Astrocyte (in vitro differentiated cells and primary cell): ENCODE data around the gene PNKD.

Experiments used
- EZH2 ChIP-seq: IDR thresholded peaks from 2 replicates; pipeline ENCODE4 v1.6.1; 2012; ENCODE audit warnings: mild to moderate bottlenecking, low read length, inconsistent platforms; ENCODE audit not compliant: insufficient read depth
- TF ChIP-seq, protein P1 (sequence below): IDR thresholded peaks from 2 replicates; pipeline ENCODE4 v1.5.1; 2011; ENCODE audit warnings: low read depth, mild to moderate bottlenecking, inconsistent platforms, low read length, moderate library complexity; ENCODE audit not compliant: insufficient read depth

DNA sequence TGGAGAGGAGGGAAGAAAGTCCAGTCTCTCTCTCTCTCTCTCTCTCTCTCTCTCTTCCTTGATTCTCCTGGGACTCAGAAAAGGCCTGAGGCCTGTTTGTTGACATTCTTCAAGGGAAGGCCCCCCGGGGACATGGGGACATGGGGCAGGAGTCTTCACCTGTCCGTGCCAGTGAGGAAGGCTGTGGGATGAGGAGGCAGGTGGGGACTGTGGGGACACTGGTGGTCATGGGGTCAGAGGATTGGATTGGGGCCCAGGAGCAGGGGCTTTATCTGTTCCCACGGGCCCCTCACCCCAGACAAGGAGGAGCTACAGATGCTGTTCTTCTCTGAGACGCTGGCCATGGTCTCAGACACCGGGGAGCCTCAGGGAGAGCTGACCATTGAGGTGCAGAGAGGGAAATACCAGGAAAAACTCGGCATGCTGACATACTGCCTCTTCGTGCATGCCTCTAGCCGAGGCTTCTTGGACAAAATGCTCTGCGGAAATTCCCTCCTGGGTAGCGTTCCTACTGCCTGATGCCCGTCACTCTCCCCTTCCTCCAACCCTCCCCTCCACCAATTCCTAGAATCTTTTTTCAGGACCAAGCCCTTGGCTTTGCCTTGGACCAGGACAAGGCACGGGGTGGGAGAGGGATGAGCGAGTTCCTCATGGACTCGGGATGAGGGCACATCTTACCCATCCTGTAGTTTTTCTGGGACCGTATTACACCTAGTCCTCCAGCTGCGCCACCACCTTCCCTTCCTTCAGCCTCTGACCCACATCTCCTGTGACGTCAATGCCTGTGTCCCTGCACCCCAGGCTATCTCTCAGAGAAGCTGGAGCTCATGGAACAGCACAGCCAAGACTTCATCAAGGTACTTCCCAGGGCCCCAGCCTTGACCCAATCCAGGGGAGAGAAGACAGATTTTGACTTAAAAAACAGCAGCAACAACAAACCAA, 87.2 kb downstream of the PNKD start:
- TF ChIP-seq, protein P1, sequence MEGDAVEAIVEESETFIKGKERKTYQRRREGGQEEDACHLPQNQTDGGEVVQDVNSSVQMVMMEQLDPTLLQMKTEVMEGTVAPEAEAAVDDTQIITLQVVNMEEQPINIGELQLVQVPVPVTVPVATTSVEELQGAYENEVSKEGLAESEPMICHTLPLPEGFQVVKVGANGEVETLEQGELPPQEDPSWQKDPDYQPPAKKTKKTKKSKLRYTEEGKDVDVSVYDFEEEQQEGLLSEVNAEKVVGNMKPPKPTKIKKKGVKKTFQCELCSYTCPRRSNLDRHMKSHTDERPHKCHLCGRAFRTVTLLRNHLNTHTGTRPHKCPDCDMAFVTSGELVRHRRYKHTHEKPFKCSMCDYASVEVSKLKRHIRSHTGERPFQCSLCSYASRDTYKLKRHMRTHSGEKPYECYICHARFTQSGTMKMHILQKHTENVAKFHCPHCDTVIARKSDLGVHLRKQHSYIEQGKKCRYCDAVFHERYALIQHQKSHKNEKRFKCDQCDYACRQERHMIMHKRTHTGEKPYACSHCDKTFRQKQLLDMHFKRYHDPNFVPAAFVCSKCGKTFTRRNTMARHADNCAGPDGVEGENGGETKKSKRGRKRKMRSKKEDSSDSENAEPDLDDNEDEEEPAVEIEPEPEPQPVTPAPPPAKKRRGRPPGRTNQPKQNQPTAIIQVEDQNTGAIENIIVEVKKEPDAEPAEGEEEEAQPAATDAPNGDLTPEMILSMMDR, result no peak
- no peak for TF ChIP-seq EZH2
